Upper lobe of right lung (tissue), 1 donor: Measurements from ENCODE around the gene BACH2. TPM values are rescaled to one million over a fixed set of nuclear protein-coding genes. Genes with fewer than 3 reads are reported as not detected.

Experiments used
- ATAC-seq: fragments of 200-7000 bp; cut with Tn5 transposase; one replicate; pipeline ENCODE4 v1.9.1; 2020; ENCODE audit warnings: mild to moderate bottlenecking, moderate library complexity
- DNase-seq: peaks from one replicate; pipeline ENCODE4 v3.0.0-alpha.2; 2020
- H3K27ac ChIP-seq: fragments of 200-600 bp; one replicate; pipeline ENCODE4 v1.8.0; 2022
- H3K27me3 ChIP-seq: fragments of 200-600 bp; one replicate; pipeline ENCODE4 v1.8.0; 2022; ENCODE audit warnings: mild to moderate bottlenecking
- H3K36me3 ChIP-seq: fragments of 200-600 bp; one replicate; pipeline ENCODE4 v1.8.0; 2022
- H3K4me1 ChIP-seq: fragments of 200-600 bp; one replicate; pipeline ENCODE4 v1.8.0; 2022
- H3K4me3 ChIP-seq: fragments of 200-600 bp; one replicate; pipeline ENCODE4 v1.8.0; 2022; ENCODE audit warnings: mild to moderate bottlenecking
- H3K9me3 ChIP-seq: fragments of 200-600 bp; one replicate; pipeline ENCODE4 v1.8.0; 2022
- intact Hi-C: fragments of 100-400 bp; cut with DNase I; formaldehyde crosslinking; loops from one replicate; pipeline ENCODE4 v1.11.0; 2022
- total RNA-seq: library from RNA; stranded (reverse); fragmentation: NEBNext Ultra II Directional; extraction: Animal tissue kit (Norgen Biotek cat#: 25700); gene quantifications from one replicate; pipeline ENCODE4 v1.2.1, GENCODE V29; 2021
- TF ChIP-seq, protein P1 (sequence below): fragments of 200-600 bp; IDR thresholded peaks from one replicate; pipeline ENCODE4 v1.8.0; 2022; ENCODE audit warnings: antibody characterized with exemption
- donor health status: DM: no; HTN: yes; CAD: no; lungs with severe emphysema.

Gene BACH2
- total RNA-seq, 1 donor from 2014 or later, result 4.9 TPM

DNA sequence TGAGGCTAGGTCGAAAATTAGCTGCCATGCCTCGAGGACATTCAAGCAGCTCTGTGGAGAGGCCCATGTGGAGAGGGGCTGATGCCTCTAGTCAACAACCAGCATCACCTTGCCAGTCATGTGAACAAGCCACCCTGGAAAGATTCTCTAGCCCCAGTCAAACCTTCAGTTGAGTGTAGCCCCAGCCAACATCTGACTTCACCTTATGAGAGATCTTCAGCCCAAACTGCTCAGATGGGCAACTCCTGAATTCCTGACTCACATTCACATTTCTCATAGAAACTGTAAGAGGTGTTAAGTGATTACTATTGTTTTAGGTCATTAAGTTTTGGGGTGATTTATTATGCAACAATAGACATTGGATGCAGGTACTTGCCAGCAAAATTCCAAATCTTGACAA, 357.5 kb downstream of the BACH2 start:
- intact Hi-C loops, result no loop called here
- DNase-seq (no peak), ATAC-seq (no peak)
- Histone ChIP-seq H3K9me3 (no peaks in the 10 kb centered on the region), H3K27ac (no peak overlapping the region), H3K4me3 (no peak overlapping the region), H3K4me1 (peaks cover 13% of the 10 kb centered on the region), H3K27me3 (no peaks in the 10 kb centered on the region), H3K36me3 (no peaks in the 10 kb centered on the region)
- TF ChIP-seq, protein P1, sequence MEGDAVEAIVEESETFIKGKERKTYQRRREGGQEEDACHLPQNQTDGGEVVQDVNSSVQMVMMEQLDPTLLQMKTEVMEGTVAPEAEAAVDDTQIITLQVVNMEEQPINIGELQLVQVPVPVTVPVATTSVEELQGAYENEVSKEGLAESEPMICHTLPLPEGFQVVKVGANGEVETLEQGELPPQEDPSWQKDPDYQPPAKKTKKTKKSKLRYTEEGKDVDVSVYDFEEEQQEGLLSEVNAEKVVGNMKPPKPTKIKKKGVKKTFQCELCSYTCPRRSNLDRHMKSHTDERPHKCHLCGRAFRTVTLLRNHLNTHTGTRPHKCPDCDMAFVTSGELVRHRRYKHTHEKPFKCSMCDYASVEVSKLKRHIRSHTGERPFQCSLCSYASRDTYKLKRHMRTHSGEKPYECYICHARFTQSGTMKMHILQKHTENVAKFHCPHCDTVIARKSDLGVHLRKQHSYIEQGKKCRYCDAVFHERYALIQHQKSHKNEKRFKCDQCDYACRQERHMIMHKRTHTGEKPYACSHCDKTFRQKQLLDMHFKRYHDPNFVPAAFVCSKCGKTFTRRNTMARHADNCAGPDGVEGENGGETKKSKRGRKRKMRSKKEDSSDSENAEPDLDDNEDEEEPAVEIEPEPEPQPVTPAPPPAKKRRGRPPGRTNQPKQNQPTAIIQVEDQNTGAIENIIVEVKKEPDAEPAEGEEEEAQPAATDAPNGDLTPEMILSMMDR, result no peak

DNA sequence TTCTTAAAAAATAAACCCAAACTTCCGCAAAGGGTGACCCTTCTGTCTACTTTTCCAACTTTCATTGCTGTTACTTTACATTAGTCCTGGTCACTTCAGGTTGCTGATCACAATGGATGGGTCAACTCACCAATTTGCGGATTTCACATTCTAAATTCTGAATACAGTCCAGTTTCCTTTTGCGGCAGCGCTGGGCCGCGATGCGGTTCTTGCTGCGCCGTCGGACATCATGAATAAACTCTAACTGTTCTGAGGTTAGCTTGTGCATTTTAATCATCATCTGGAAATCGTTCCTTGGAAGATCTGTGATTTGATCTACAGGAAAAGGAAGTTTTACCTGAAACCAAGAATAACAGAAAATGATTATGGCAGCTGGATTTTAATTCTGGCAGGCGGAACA, 358.6 kb downstream of the BACH2 start:
- ATAC-seq (no peak), DNase-seq (no peak)
- Histone ChIP-seq H3K27ac (no peak overlapping the region), H3K27me3 (no peaks in the 10 kb centered on the region), H3K4me3 (no peak overlapping the region), H3K36me3 (no peaks in the 10 kb centered on the region), H3K4me1 (peaks cover 13% of the 10 kb centered on the region), H3K9me3 (no peaks in the 10 kb centered on the region)
- intact Hi-C loops, result no loop called here
- TF ChIP-seq, protein P1, result no peak

DNA sequence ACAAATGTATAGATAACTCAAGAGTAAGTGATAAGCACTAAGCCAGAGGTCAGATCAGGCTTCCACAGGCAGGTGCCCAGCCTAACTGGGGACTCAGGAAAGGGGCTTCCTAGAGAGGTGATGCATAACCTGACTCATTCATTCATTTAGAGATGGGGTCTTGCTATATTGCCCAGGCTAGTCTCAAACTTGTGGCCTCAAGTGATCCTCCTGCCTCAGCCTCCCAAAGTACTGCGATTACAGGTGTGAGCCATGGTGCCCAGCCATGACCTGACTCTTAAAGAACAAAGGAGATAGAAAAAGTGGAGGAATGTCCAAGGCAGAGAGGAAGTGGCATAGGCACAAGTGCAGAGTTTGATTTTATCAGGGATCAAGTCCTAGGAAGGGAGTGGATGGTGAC, 360.5 kb downstream of the BACH2 start:
- no peak overlapping the region for H3K4me3 ChIP-seq
- H3K4me1 ChIP-seq, result peaks cover 11% of the 10 kb centered on the region
- TF ChIP-seq, protein P1, result no peak
- DNase-seq (no peak), ATAC-seq (no peak)
- intact Hi-C loops, result no loop called here
- H3K36me3 ChIP-seq, result no peaks in the 10 kb centered on the region
- no peaks in the 10 kb centered on the region for H3K27me3 ChIP-seq
- no peak overlapping the region for H3K27ac ChIP-seq
- no peaks in the 10 kb centered on the region for H3K9me3 ChIP-seq

DNA sequence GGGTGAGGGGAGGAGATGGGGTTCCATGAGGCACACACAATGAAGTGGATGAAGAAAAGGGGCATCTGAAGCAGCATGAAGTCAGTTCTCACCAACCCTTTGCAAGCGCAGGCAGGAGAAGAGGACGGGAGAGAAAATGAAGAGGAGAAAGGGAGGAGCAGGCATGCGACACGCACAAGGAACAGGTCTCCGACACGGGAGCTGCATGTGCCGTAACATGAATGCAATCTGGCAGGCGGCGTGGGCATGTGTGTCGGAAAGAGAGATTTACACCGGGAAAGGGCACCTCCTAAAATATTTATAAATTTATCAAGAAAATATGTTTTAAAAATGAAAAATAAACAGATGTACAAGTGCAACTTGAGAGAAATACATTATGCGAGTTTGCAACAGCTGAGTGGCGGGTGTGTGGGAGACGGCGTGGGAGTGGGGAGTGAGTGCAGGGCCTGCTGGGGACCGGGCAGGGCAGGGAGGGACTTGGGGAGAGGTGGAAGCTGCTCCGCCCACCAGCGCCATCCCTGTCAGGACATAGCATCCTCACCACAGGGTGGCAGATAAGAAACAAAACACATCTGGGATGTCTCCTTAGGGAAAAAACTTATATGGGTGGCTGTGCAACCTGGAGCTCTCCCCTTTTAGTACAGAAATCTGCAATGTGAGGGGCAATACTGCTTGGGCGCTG, 361.8 kb downstream of the BACH2 start:
- no peaks in the 10 kb centered on the region for H3K9me3 ChIP-seq
- no peak overlapping the region for H3K4me3 ChIP-seq
- H3K4me1 ChIP-seq, result no peaks in the 10 kb centered on the region
- TF ChIP-seq, protein P1, result no peak
- DNase-seq (no peak), ATAC-seq (no peak)
- intact Hi-C loops, result no loop called here
- no peaks in the 10 kb centered on the region for H3K36me3 ChIP-seq
- H3K27me3 ChIP-seq, result no peaks in the 10 kb centered on the region
- no peak overlapping the region for H3K27ac ChIP-seq

DNA sequence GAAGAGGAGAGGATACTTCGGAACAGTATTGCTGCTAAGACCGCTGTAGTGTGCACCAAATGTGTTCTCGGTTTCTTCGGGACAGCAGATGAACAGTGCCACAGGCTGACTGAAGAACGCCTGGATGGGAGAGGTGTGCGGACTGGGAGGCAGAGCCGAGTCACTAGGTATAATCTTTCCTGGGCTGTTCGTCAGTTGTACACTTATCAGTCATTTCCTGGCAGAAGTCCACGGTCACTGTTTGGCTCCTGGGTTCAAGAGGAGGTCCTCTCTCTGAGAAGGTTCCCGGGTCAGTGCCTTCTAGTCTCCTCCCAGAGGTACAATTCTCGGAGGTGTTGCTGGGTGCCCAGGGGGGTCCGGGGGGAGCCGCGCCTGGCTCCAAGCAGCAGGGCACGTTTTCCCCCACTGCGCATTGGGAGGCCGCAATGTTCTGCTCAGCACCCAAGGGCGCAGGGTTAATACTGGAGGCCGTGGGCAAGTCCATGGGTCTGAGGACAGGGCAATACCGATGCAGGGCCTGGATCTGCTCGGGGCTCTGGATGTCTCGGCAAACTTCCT, 364.3 kb downstream of the BACH2 start:
- Histone ChIP-seq H3K36me3 (no peaks in the 10 kb centered on the region), H3K27ac (no peak overlapping the region), H3K27me3 (no peaks in the 10 kb centered on the region), H3K4me1 (no peaks in the 10 kb centered on the region), H3K9me3 (no peaks in the 10 kb centered on the region), H3K4me3 (no peak overlapping the region)
- intact Hi-C loops, result no loop called here
- TF ChIP-seq, protein P1, result no peak
- DNase-seq (no peak), ATAC-seq (no peak)
